Bronchial epithelial cell (primary cell): ENCODE measurements around the gene TRERF1. TPM values are rescaled to one million over a fixed set of nuclear protein-coding genes. Genes with fewer than 3 reads are reported as not detected.

ENCODE experiments used
- DNase-seq: peaks from one replicate; pipeline ENCODE4 v3.0.0-alpha.2; 2010; ENCODE audit warnings: low read depth
- FAIRE-seq: peaks from 2 replicates; lab custom pipeline; 2011; peaks lifted over from hg19 to GRCh38; lab: Jason Lieb, UNC
- H3K27me3 ChIP-seq: 2 replicates; pipeline ENCODE4 v1.5.1; 2011; ENCODE audit warnings: low read length; ENCODE audit not compliant: control insufficient read depth, insufficient read depth
- H3K36me3 ChIP-seq: 2 replicates; pipeline ENCODE4 v1.5.1; 2011; ENCODE audit warnings: low read length; ENCODE audit not compliant: control insufficient read depth, insufficient read depth
- H3K4me3 ChIP-seq: 2 replicates; pipeline ENCODE4 v1.5.1; 2011; ENCODE audit warnings: mild to moderate bottlenecking, low read depth, low read length, control low read depth
- total RNA-seq: library from RNA; depleted of rRNA; stranded (reverse); fragments of >200 nt; gene quantifications from 2 replicates; pipeline ENCODE4 v1.2.1, GENCODE V29; 2014
- TF ChIP-seq, protein P1 (sequence below): IDR thresholded peaks from 2 replicates; pipeline ENCODE4 v1.5.1; 2011; ENCODE audit warnings: mild to moderate bottlenecking, moderate library complexity, low read length, control low read depth, inconsistent platforms; ENCODE audit not compliant: insufficient read depth, severe bottlenecking

TRERF1 gene
- total RNA-seq, 1 donor from 2014 or later = 1.8 TPM

DNA sequence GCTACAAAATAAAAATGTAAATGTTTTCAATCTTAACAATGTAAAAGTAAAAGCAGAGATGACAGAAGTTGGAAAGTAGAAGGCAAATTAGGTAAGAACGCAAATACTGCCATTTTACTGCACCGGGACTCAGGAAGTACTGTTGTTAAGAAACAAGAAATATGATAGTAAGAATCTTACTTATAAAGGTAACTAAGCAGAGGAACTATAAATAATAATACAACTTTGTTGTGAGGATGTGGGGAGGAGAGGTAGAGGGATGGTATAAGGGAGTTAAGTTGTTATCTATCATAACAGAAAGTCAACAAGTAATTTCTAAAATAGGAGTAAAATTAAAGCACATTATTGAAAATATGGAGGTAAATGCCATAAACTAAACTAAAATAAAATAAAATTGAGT, 129.8 kb downstream of the TRERF1 start:
- FAIRE-seq (no peak), DNase-seq (no peak)
- Histone ChIP-seq H3K27me3 (no peaks in the 10 kb centered on the region), H3K36me3 (no peaks in the 10 kb centered on the region), H3K4me3 (no peak overlapping the region)
- TF ChIP-seq, protein P1, sequence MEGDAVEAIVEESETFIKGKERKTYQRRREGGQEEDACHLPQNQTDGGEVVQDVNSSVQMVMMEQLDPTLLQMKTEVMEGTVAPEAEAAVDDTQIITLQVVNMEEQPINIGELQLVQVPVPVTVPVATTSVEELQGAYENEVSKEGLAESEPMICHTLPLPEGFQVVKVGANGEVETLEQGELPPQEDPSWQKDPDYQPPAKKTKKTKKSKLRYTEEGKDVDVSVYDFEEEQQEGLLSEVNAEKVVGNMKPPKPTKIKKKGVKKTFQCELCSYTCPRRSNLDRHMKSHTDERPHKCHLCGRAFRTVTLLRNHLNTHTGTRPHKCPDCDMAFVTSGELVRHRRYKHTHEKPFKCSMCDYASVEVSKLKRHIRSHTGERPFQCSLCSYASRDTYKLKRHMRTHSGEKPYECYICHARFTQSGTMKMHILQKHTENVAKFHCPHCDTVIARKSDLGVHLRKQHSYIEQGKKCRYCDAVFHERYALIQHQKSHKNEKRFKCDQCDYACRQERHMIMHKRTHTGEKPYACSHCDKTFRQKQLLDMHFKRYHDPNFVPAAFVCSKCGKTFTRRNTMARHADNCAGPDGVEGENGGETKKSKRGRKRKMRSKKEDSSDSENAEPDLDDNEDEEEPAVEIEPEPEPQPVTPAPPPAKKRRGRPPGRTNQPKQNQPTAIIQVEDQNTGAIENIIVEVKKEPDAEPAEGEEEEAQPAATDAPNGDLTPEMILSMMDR = no peak

- H3K36me3 ChIP-seq = no peaks in the 10 kb centered on the region
- H3K27me3 ChIP-seq = no peaks in the 10 kb centered on the region
- TF ChIP-seq, protein P1 = no peak
- FAIRE-seq (no peak), DNase-seq (no peak)
- H3K4me3 ChIP-seq = no peak overlapping the region
These were observed 131.0 kb downstream of the TRERF1 start for GRCh38 chr6:42320762-42321161.

GRCh38 chr6:42318480-42318879, 133.2 kb downstream of the TRERF1 start:
- no peak for DNase-seq
- TF ChIP-seq, protein P1 = no peak
- no peak for FAIRE-seq
- H3K27me3 ChIP-seq = no peaks in the 10 kb centered on the region
- no peak overlapping the region for H3K4me3 ChIP-seq
- H3K36me3 ChIP-seq = no peaks in the 10 kb centered on the region

DNA sequence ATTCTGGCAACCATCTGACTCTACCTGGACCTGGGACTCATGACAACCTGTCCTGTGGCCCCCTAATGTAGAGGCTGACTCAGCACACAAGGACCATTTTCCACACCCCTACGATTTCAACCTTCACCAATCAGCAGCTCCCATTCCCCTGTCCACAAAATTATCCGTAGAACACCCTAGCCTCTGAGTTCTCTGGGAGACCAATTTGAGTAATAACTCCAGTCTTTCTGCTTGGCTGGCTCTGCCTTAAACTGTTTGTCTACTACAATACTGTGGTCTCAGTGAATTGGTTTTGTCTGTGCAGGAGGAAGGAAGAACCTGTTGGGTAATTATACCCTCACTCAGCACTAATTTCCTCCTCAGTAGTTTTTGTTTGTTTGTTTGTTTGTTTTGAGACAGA, 134.7 kb downstream of the TRERF1 start:
- Histone ChIP-seq H3K4me3 (no peak overlapping the region), H3K27me3 (no peaks in the 10 kb centered on the region), H3K36me3 (peaks cover under 1% of the 10 kb centered on the region)
- TF ChIP-seq, protein P1 = no peak
- no peak for FAIRE-seq
- DNase-seq = no peak

- Histone ChIP-seq H3K36me3 (peaks cover 2% of the 10 kb centered on the region), H3K4me3 (no peak overlapping the region), H3K27me3 (no peaks in the 10 kb centered on the region)
- FAIRE-seq (no peak), DNase-seq (peak; percentile 92)
- TF ChIP-seq, protein P1 = no peak
These were observed 135.4 kb downstream of the TRERF1 start for GRCh38 chr6:42315991-42316970.
